Keratinocyte (primary cell): ENCODE measurements around the gene DOCK11.

ENCODE experiments used
- CTCF ChIP-seq, 3 experiments: IDR thresholded peaks in 1 of 3; conservative IDR thresholded peaks in 1 of 3; optimal IDR thresholded peaks in 1 of 3; 2 replicates in 2 of 3; 3 replicates in 1 of 3; pipeline versions ENCODE3 to v1.5.1; 2011; ENCODE audit warnings: low read length in 3 of 3, mild to moderate bottlenecking in 3 of 3, moderate library complexity in 2 of 3, control low read depth in 1 of 3, inconsistent platforms in 1 of 3; ENCODE audit not compliant: insufficient read depth in 2 of 3; ENCODE audit errors: extremely low read depth in 1 of 3
- EZH2 ChIP-seq: IDR thresholded peaks from one replicate; pipeline ENCODE4 v1.6.1; 2012; ENCODE audit warnings: inconsistent platforms, mild to moderate bottlenecking, low read length, moderate library complexity

GRCh38 chrX:118569676-118570075 lies 74.1 kb downstream of the DOCK11 start:
- TF ChIP-seq CTCF (optimal IDR thresholded peaks at IDR 0.05 in 1 of 3, IDR thresholded peaks at IDR 0.05 in 1 of 3, conservative IDR thresholded peaks at IDR 0.05 in 1 of 3; ENCODE audit: extremely low read depth in 1 of 3, insufficient read depth in 2 of 3, low read length in 3 of 3) (no peak), EZH2 (no peak)
